Heart left ventricle (tissue), 16 donors: ENCODE measurements around the gene NADSYN1. TPM values are rescaled to one million over a fixed set of nuclear protein-coding genes. Genes with fewer than 3 reads are reported as not detected.

Source experiments
- ATAC-seq, 4 donors: fragments of 200-7000 bp; cut with Tn5 transposase; one replicate each; pipeline ENCODE4 v1.9.1; 2020 to 2022; ENCODE audit warnings: moderate library complexity in 4 of 4, mild to moderate bottlenecking in 3 of 4, moderate number of reproducible peaks in 1 of 4
- DNase-seq, 5 donors: peaks; one replicate each; pipeline ENCODE4 v3.0.0-alpha.2; 2020
- H3K27ac ChIP-seq, 12 donors: fragments of 200-600 bp; sonication (generic) in 4 of 12; one replicate each; pipeline versions ENCODE4 v1.5.0 to v1.8.0; 2016 to 2022; ENCODE audit warnings: mild to moderate bottlenecking in 2 of 12
- H3K27me3 ChIP-seq, 9 donors: fragments of 200-600 bp; sonication (generic) in 2 of 9; one replicate each; pipeline versions ENCODE4 v1.5.1 to v1.8.0; 2016 to 2022; ENCODE audit warnings: mild to moderate bottlenecking in 3 of 9
- H3K36me3 ChIP-seq, 9 donors: fragments of 200-600 bp; sonication (generic) in 2 of 9; one replicate each; pipeline versions ENCODE4 v1.5.0 to v1.8.0; 2018 to 2022; ENCODE audit warnings: mild to moderate bottlenecking in 2 of 9
- H3K4me1 ChIP-seq, 12 donors: fragments of 200-600 bp; sonication (generic) in 4 of 12; one replicate each; pipeline versions ENCODE4 v1.5.0 to v1.8.0; 2016 to 2022; ENCODE audit warnings: mild to moderate bottlenecking in 3 of 12
- H3K4me3 ChIP-seq, 12 donors: fragments of 200-600 bp; sonication (generic) in 4 of 12; one replicate each; pipeline versions ENCODE4 v1.5.0 to v1.8.0; 2017 to 2022; ENCODE audit warnings: mild to moderate bottlenecking in 9 of 12, moderate library complexity in 4 of 12
- H3K9me3 ChIP-seq, 12 donors: fragments of 200-600 bp; sonication (generic) in 4 of 12; one replicate each; pipeline versions ENCODE4 v1.5.0 to v1.8.0; 2016 to 2022; ENCODE audit warnings: mild to moderate bottlenecking in 1 of 12
- POLR2A ChIP-seq, 2 donors: fragments of 450-650 bp; IDR thresholded peaks; one replicate each; pipeline ENCODE4 v1.6.1; 2017; ENCODE audit warnings: antibody characterized with exemption in 2 of 2, mild to moderate bottlenecking in 2 of 2, moderate library complexity in 2 of 2
- WGBS, 4 donors: extraction: QIAGEN DNeasy Blood & Tissue Kit in 2 of 4; methylation state at CpG; one replicate each; pipeline versions ENCODE4 v1.1.5 to v1.1.7; 2013 to 2018; 5-methylcytosine and 5-hydroxymethylcytosine counted together
- intact Hi-C, 10 donors: fragments of 100-400 bp; cut with DNase I; formaldehyde crosslinking; loops; one replicate each; pipeline versions ENCODE4 v1.11.1 to v1.14.2; 2022
- polyA plus RNA-seq, 2 donors: library from polyadenylated mRNA; stranded (reverse); fragments of 200-250 nt; gene quantifications; one replicate each; pipeline ENCODE4 v1.2.3, GENCODE V29; 2013
- total RNA-seq, 9 donors: library from RNA; depleted of rRNA in 2 of 9; stranded (reverse); fragments of >200 nt in 2 of 9; fragmentation: NEBNext Ultra II Directional in 3 of 9; extraction: Animal tissue kit (Norgen Biotek cat#: 25700) in 3 of 9; gene quantifications; one replicate each; pipeline versions ENCODE4 v1.1.0 to v1.2.4, GENCODE V29; 2016 to 2023
- TF ChIP-seq, protein P1 (sequence below), 12 donors: fragments of 200-600 bp; sonication (generic) in 4 of 12; IDR thresholded peaks; one replicate each; pipeline versions ENCODE4 v1.5.0 to v1.8.0; 2018 to 2022; ENCODE audit warnings: antibody characterized with exemption in 12 of 12, mild to moderate bottlenecking in 5 of 12
- donor health status: ischemic (EF 13 %, LVEDD 7.1; RV severe dilation, severe dysfunction).
- donor health status: healthy with polysubstance abuse.
- donor health status: DM: no; HTN: yes; CAD: no.
- donor health status: DM: no; HTN: no; CAD: no.
- donor health status: ischemic (EF 25% LVEDD 6.9; RV normal size, moderate dysfunction).
- donor health status: ischemic (EF 25% LVEDD 5.7; RV mildly dilated, moderate dysfunction).
- donor health status: healthy.
- donor health status: DM: yes; HTN: yes; CAD: no.
- donor health status: ischemic (EF 35%, LVEDD 5.7; RV mildly dilated, moderate dysfunction).
- donor health status: nonischemic (EF 11% LVEDD 7.7; RV severe dilation, severe dysfunction).
- donor health status: DM: yes; HTN: yes; CAD: no.
- donor health status: PGD.
- donor health status: ischemic (EF 29% LVEDD 5.4; RV normal size, mild dysfunction).
- donor health status: nonischemic (EF 23%, LVEDD 6.1; RV moderate dilation, normal function).

NADSYN1 gene
- total and polyA plus RNA-seq, 11 donors = 11.4 to 41.9 (median 19.4) TPM

DNA sequence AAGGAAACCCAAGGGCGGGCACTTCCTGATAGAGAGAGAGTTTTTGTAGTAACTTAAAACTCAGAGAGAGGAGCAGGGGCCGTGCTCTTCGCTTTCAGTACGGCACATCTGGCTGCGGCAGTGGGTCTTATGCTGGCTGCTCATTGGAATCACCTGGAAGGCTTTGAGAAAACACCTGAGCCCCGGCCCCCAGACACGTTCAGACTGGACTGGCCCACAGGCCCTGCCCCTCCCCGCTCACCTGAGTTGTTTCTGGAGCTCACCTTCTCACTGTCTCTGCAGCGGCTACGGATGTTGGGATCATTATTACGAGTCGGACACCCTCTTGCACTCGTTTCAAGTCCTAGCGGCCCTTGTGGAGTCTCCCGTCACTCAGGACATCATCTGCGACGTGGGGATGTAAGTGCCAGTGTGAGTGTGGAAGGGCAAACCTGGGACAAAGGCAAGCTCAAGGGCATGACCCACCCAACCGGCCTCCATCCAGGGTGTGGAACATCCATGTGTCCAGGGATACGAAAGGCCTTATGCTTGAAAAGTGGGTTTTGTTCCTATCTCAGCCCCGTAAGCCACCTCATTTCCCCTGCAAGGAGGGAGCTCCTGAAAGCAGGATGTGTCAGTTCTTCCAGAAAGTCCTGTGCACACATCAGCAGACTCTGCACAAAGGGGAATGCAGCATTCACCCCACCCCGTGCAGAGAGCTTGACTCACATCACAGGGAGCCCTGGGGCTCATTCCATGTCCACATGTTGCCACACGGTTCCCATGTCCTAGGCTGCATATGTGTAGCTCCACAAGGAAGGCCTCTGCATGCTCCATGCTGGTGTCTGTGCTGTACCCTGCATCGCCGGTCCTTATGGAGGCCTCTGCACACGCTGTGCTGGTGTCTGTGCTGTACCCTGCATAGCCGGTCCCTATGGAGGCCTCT, 5.4 kb downstream of the NADSYN1 start:
- TF ChIP-seq, protein P1, sequence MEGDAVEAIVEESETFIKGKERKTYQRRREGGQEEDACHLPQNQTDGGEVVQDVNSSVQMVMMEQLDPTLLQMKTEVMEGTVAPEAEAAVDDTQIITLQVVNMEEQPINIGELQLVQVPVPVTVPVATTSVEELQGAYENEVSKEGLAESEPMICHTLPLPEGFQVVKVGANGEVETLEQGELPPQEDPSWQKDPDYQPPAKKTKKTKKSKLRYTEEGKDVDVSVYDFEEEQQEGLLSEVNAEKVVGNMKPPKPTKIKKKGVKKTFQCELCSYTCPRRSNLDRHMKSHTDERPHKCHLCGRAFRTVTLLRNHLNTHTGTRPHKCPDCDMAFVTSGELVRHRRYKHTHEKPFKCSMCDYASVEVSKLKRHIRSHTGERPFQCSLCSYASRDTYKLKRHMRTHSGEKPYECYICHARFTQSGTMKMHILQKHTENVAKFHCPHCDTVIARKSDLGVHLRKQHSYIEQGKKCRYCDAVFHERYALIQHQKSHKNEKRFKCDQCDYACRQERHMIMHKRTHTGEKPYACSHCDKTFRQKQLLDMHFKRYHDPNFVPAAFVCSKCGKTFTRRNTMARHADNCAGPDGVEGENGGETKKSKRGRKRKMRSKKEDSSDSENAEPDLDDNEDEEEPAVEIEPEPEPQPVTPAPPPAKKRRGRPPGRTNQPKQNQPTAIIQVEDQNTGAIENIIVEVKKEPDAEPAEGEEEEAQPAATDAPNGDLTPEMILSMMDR (IDR thresholded peaks at IDR 0.05) = no peak
- no peak for TF ChIP-seq POLR2A (IDR thresholded peaks at IDR 0.05)
- Histone ChIP-seq H3K36me3 (peaks cover 0 to 86% (median 74%) of the 10 kb centered on the region in 9 donors), H3K4me3 (no peak overlapping the region), H3K4me1 (peaks cover 0 to 14% (median 10%) of the 10 kb centered on the region in 12 donors), H3K9me3 (no peaks in the 10 kb centered on the region), H3K27ac (no peak overlapping the region), H3K27me3 (no peaks in the 10 kb centered on the region)
- WGBS, 4 donors = 95 to 96% (median 95%) methylated on average over 26 of the region's 26 CpGs
- intact Hi-C loops = no loop called here
- no peak for DNase-seq
- peak in 1 of 4 donors; percentile 7 for ATAC-seq

DNA sequence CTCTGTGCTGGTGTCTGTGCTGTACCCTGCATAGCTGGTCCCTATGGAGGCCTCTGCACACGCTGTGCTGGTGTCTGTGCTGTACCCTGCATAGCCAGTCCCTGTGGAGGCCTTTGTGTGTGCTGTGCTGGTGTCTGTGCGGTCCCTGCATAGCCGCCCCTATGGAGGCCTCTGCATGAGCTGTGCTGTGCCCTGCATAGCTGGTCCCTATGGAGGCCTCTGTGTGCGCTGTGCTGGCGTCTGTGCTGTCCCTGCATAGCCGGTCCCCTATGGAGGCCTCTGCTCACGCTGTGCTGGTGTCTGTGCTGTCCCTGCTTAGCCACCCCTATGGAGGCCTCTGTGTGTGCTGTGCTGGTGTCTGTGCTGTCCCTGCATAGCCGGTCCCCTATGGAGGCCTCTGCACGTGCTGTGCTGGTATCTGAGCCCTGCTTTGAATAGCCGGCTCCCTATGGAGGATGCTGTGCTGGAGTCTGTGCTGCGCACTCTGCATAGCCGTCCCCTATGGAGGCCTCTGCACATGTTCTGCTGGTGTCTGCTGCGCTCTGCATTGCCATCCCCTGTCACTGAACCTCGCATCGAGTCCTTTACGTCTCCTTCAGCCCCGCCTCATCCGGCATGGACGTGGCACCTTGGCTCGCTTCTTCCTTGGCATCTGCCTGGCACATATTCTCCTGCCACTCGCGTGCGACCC, 6.2 kb downstream of the NADSYN1 start:
- H3K36me3 ChIP-seq = peaks cover 0 to 95% (median 77%) of the 10 kb centered on the region in 9 donors
- H3K27me3 ChIP-seq = no peaks in the 10 kb centered on the region
- no peak for DNase-seq
- 89 to 94% (median 93%) methylated on average over 15 to 23 of the region's 23 CpGs for WGBS, 4 donors
- no peak overlapping the region for H3K27ac ChIP-seq
- intact Hi-C loops = no loop called here
- peak in 1 of 4 donors; percentile 14 for ATAC-seq
- H3K4me3 ChIP-seq = no peak overlapping the region
- no peak for TF ChIP-seq POLR2A (IDR thresholded peaks at IDR 0.05)
- TF ChIP-seq, protein P1 (IDR thresholded peaks at IDR 0.05) = no peak
- peaks cover 0 to 6% (median 3%) of the 10 kb centered on the region in 12 donors for H3K4me1 ChIP-seq
- no peaks in the 10 kb centered on the region for H3K9me3 ChIP-seq

DNA sequence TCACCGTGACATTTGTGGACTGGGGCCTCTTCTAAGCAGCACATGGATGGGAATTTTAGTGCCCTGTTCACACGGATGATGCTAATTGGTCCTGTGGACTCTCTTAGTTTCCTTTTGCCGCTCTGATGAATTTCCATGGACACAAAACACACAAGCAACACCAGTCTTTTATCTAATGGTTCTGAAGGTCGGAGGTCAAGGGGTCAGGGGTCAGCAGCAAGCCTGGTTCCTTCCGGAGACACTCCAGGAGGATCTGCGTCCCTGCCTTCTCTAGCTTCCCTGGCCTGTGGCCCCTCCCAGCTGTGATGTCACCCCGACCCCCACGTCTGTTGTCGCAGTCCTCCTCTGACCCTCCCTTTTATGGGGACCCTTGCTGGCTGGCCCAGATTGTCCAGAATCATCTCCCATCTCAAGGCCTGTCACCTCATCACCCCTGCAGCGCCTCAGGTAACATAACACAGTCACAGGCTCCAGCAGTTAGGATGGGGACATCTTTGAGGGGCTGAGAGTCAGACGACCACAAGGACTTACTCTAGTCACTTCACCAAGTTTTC, 6.8 kb downstream of the NADSYN1 start:
- no peak for DNase-seq
- 66 to 84% (median 79%) methylated on average over 11 of the region's 11 CpGs for WGBS, 4 donors
- no peaks in the 10 kb centered on the region for H3K27me3 ChIP-seq
- H3K9me3 ChIP-seq = no peaks in the 10 kb centered on the region
- no peak overlapping the region for H3K27ac ChIP-seq
- H3K36me3 ChIP-seq = peaks cover 0 to 96% (median 78%) of the 10 kb centered on the region in 9 donors
- no peak for ATAC-seq
- TF ChIP-seq, protein P1 (IDR thresholded peaks at IDR 0.05) = no peak
- TF ChIP-seq POLR2A (IDR thresholded peaks at IDR 0.05) = no peak
- intact Hi-C loops = no loop called here
- no peaks in the 10 kb centered on the region for H3K4me1 ChIP-seq
- H3K4me3 ChIP-seq = no peak overlapping the region

DNA sequence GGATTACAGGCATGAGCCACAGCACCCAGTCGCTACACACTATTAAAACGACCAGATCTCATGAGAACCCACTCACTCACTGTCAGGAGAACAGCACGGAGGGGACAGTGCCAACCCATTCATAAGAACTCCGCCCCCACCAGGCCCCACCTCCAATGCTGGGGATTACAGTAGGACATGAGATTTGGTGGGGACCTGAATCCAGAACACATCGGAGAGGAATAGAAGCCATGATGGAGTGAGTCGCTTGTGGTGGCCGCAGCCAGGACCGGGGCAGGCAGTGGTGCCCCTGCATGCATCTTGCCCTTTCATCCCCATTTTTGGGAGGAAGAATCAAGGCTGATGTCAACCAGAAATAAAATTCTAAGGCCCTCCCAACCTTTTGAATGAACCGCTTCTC, 8.7 kb downstream of the NADSYN1 start:
- H3K27me3 ChIP-seq = no peaks in the 10 kb centered on the region
- ATAC-seq (no peak), DNase-seq (no peak)
- peaks cover 0 to 91% (median 72%) of the 10 kb centered on the region in 9 donors for H3K36me3 ChIP-seq
- H3K9me3 ChIP-seq = no peaks in the 10 kb centered on the region
- TF ChIP-seq, protein P1 (IDR thresholded peaks at IDR 0.05) = no peak
- TF ChIP-seq POLR2A (IDR thresholded peaks at IDR 0.05) = no peak
- intact Hi-C loops = no loop called here
- no peaks in the 10 kb centered on the region for H3K4me1 ChIP-seq
- H3K4me3 ChIP-seq = no peak overlapping the region
- H3K27ac ChIP-seq = no peak overlapping the region
- 88 to 93% (median 92%) methylated on average over 9 of the region's 9 CpGs for WGBS, 4 donors
